GM19238 (cell line): ENCODE results near the gene SCYL1.

Experiments
- DNase-seq: peaks from one replicate; pipeline ENCODE4 v3.0.0; 2011; ENCODE audit warnings: low spot score; ENCODE audit not compliant: insufficient read length

Gene SCYL1

GRCh38 chr11:65580031-65580692 is 55.3 kb downstream of the SCYL1 start:
- DNase-seq, result no peak

GRCh38 chr11:65580756-65581155 is 55.9 kb downstream of the SCYL1 start:
- DNase-seq, result no peak

GRCh38 chr11:65581928-65582327 is 57.0 kb downstream of the SCYL1 start:
- DNase-seq, result no peak

GRCh38 chr11:65583589-65583988 is 58.7 kb downstream of the SCYL1 start:
- DNase-seq, result no peak

- DNase-seq, result no peak
Measured at GRCh38 chr11:65584106-65584505, 59.2 kb downstream of the SCYL1 start.

- no peak for DNase-seq
Measured at GRCh38 chr11:65584723-65585171, 59.9 kb downstream of the SCYL1 start.

GRCh38 chr11:65585396-65586246 is 60.7 kb downstream of the SCYL1 start:
- DNase-seq, result no peak

GRCh38 chr11:65586247-65586630 is 61.4 kb downstream of the SCYL1 start:
- DNase-seq, result no peak

GRCh38 chr11:65586676-65587075 is 61.8 kb downstream of the SCYL1 start:
- DNase-seq, result no peak
